ENCODE results near the gene KCNK13.

Gene KCNK13

DNA sequence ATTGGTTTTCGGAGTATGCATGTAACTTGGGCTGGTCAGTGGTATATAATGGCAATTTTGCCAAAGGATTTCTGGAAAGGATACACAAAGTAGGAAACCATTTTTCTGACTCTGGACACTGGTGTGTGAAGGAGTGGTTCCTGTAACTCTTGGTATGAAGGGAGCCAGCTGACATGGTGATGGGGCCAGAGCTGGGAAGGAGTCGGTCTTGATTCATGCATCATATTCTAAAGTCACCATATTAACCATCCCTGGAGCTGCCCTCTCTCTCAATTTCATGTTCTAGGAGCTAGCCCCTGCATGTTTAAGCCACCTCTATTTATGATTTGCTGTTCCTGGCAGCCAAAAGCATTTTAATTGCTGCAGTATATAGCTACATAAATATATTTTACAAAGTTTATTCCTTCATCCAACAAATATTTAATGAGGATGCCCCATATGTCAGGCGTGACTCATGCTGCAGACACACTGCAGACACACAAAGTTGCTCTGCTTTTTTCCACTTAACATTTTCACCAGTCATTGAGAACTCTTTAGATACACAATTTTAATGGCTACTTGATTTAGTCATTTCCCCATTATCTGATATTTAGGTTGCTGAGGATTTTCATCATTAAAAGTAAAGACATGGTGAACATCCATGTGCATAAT lies 115.9 kb downstream of the KCNK13 start:
- DNase-seq (ENCODE audit: low read depth) = peak; percentile 11
- H3K4me3 ChIP-seq (ENCODE audit: low read length) = no peak overlapping the region
- no peak for TF ChIP-seq CTCF (conservative IDR thresholded peaks at IDR 0.05; ENCODE audit: low read length)

- no peak for DNase-seq (ENCODE audit: low read depth)
- TF ChIP-seq CTCF (conservative IDR thresholded peaks at IDR 0.05; ENCODE audit: low read length) = no peak
- no peak overlapping the region for H3K4me3 ChIP-seq (ENCODE audit: low read length)
Observed at GRCh38 chr14:90179357-90179756, 117.6 kb downstream of the KCNK13 start.

GRCh38 chr14:90179809-90180779 lies 118.3 kb downstream of the KCNK13 start:
- no peak for TF ChIP-seq CTCF (conservative IDR thresholded peaks at IDR 0.05; ENCODE audit: low read length)

DNA sequence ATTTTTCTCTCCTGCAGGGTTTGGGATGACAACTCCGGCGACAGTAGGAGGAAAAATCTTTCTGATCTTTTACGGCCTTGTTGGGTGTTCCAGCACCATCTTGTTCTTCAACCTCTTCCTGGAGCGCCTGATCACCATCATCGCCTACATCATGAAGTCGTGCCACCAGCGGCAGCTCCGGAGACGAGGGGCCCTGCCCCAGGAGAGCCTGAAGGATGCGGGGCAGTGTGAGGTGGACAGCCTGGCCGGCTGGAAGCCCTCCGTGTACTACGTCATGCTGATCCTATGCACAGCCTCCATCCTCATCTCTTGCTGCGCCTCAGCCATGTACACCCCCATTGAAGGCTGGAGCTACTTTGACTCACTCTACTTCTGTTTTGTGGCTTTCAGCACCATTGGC lies 122.3 kb downstream of the KCNK13 start:
- no peak overlapping the region for H3K4me3 ChIP-seq (ENCODE audit: low read length)
- TF ChIP-seq CTCF (conservative IDR thresholded peaks at IDR 0.05; ENCODE audit: low read length) = no peak
- DNase-seq (ENCODE audit: low read depth) = no peak

More at GRCh38 chr14:90179809-90180779, 118.3 kb downstream of the KCNK13 start:
- no peak overlapping the region for H3K4me3 ChIP-seq (ENCODE audit: low read length)
- DNase-seq (ENCODE audit: low read depth) = no peak

- no peak for TF ChIP-seq CTCF (conservative IDR thresholded peaks at IDR 0.05; ENCODE audit: low read length)
- H3K4me3 ChIP-seq (ENCODE audit: low read length) = no peak overlapping the region
- no peak for DNase-seq (ENCODE audit: low read depth)
Observed at GRCh38 chr14:90184571-90185266, 122.9 kb downstream of the KCNK13 start.

DNA sequence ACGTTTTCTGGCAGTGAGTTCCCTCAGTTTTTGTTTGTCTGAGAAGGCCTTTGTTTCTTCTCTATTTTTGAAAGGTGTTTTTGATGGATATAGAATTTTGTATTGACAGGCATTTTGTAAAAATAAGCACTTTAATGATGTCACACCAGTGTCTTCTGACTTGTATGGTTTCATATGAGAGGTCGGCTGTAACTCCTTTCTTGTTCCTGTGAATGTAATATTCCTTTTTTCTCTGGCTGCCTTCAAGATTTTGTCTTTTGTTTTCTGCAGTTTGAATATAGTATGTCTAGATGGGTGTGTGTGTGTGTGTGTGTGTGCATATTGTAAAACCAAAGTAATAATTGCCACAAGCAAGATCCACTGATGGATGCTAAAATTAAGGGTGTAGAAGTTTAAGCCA lies 126.8 kb downstream of the KCNK13 start:
- no peak for DNase-seq (ENCODE audit: low read depth)
- no peak for TF ChIP-seq CTCF (conservative IDR thresholded peaks at IDR 0.05; ENCODE audit: low read length)
- no peak overlapping the region for H3K4me3 ChIP-seq (ENCODE audit: low read length)
